B cell (primary cell): ENCODE data around the gene BTD.

Source experiments
- EZH2 ChIP-seq: IDR thresholded peaks from 2 replicates; pipeline ENCODE4 v1.6.1; 2012; ENCODE audit warnings: borderline replicate concordance, low read depth, mild to moderate bottlenecking, moderate library complexity, low read length; ENCODE audit not compliant: insufficient read depth, poor library complexity, severe bottlenecking
- TF ChIP-seq, protein P1 (sequence below): fragments of 200-600 bp; IDR thresholded peaks from one replicate; pipeline ENCODE4 v1.8.0; 2022; ENCODE audit warnings: antibody characterized with exemption, mild to moderate bottlenecking

DNA sequence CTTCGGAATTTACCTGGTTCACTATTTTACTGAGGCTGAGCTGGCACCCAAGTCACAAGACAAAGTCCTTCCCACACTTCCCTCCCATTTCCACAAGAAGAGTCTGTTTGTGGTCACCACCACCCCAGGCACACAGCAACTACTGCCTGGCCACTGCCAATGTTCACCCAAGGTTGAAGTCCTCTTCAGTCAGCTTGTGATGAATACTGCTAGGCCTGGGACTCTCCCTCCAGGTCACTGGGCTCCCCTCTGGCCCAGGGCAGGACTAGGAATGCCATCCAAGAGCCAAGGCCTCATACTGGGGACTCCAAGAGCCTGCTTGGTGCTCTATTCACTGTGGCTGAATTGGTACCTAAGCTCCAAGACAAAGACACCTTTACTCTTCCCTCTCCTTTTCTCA is 49.6 kb upstream of the BTD start:
- no peak for TF ChIP-seq EZH2
- TF ChIP-seq, protein P1, sequence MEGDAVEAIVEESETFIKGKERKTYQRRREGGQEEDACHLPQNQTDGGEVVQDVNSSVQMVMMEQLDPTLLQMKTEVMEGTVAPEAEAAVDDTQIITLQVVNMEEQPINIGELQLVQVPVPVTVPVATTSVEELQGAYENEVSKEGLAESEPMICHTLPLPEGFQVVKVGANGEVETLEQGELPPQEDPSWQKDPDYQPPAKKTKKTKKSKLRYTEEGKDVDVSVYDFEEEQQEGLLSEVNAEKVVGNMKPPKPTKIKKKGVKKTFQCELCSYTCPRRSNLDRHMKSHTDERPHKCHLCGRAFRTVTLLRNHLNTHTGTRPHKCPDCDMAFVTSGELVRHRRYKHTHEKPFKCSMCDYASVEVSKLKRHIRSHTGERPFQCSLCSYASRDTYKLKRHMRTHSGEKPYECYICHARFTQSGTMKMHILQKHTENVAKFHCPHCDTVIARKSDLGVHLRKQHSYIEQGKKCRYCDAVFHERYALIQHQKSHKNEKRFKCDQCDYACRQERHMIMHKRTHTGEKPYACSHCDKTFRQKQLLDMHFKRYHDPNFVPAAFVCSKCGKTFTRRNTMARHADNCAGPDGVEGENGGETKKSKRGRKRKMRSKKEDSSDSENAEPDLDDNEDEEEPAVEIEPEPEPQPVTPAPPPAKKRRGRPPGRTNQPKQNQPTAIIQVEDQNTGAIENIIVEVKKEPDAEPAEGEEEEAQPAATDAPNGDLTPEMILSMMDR: no peak
